HUES6 (cell line): ENCODE results near the gene MOCOS.

Experiments
- H3K27ac ChIP-seq: 2 replicates; pipeline ENCODE4 v1.7.0; 2013; ENCODE audit warnings: low read depth, mild to moderate bottlenecking, low read length, inconsistent platforms
- H3K27me3 ChIP-seq: 2 replicates; pipeline ENCODE4 v1.6.1; 2013; ENCODE audit warnings: low read length; ENCODE audit not compliant: control insufficient read depth, insufficient read depth
- H3K36me3 ChIP-seq: 2 replicates; pipeline ENCODE4 v1.6.1; 2013; ENCODE audit warnings: low read length; ENCODE audit not compliant: control insufficient read depth, insufficient read depth
- H3K4me1 ChIP-seq: 2 replicates; pipeline ENCODE4 v1.6.1; 2013; ENCODE audit warnings: low read length; ENCODE audit not compliant: control insufficient read depth, insufficient read depth
- H3K4me3 ChIP-seq: 2 replicates; pipeline ENCODE4 v1.5.1; 2013; ENCODE audit warnings: low read depth, low read length
- H3K9ac ChIP-seq: one replicate; pipeline ENCODE4 v1.6.1; 2013; ENCODE audit warnings: mild to moderate bottlenecking, low read length
- H3K9me3 ChIP-seq: 2 replicates; pipeline ENCODE4 v1.6.1; 2013; ENCODE audit warnings: low read depth, low read length; ENCODE audit not compliant: control insufficient read depth, insufficient read depth

MOCOS gene

DNA sequence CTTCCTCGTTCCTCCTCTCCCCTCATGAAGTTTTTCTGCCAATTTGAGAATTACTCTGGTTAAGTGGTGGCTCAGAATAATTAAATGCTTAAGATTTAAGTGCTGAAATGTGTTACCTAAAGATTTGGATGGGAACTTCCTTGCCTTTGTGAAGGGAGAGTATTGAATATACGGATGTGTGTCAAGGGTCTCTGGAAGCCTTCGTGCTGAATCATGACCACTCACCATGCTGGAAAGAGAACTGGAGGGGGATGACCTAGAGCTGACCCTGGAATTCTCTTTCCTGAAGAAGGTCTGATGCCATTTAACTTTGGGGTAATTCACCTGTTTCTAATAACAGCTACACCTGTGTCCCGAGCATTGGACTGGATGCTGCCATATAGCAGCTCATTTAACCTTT is 2.2 kb downstream of the MOCOS start:
- no peak overlapping the region for H3K27ac ChIP-seq
- no peak overlapping the region for H3K4me3 ChIP-seq
- H3K9ac ChIP-seq = no peak overlapping the region
- H3K4me1 ChIP-seq = peaks cover 18% of the 10 kb centered on the region
- no peaks in the 10 kb centered on the region; the same call in 1 of the 2 replicates for H3K36me3 ChIP-seq
- H3K27me3 ChIP-seq = peaks cover 53% of the 10 kb centered on the region
- H3K9me3 ChIP-seq = no peaks in the 10 kb centered on the region

DNA sequence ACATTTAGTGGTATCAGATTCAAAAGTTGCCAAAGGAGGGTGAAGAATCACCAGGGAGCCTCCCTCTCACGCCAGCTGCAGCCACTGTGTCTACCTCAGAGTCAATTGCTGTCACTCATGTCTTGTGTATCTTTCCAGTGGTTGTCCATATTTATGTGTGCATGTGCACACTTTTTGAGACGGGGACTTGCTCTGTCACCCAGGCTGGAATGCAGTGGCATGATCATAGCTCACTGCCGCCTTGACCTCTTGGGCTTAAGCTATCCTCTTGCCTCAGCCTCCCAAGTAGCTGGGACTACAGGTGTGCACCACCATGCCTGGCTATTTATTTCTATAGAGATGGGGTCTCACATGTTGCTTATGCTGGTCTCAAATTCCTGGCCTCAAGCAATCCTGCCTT is 4.0 kb downstream of the MOCOS start:
- Histone ChIP-seq H3K36me3 (no peaks in the 10 kb centered on the region; the same call in 1 of the 2 replicates), H3K4me1 (peaks cover 16% of the 10 kb centered on the region), H3K27me3 (peaks cover 35% of the 10 kb centered on the region), H3K9ac (no peak overlapping the region), H3K27ac (no peak overlapping the region), H3K4me3 (no peak overlapping the region), H3K9me3 (no peaks in the 10 kb centered on the region)

DNA sequence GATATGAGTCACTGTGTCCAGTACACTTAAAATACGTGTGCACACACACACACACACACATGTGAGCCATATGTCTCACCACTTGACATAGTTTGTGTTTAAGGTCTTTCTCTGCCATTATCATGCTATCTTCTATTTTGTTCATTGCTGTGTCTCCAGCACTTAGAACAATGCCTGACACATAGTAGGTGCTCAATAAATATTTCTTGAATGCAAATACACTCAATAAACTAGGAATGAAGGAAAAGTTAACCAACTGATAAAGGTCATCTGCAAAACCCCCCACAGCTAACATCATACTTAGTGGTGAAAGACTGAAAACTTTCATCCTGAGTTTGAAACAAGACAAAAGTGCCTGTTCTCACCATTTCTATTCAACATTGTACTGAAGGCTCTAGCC is 4.4 kb downstream of the MOCOS start:
- H3K27me3 ChIP-seq = peaks cover 31% of the 10 kb centered on the region
- H3K36me3 ChIP-seq = no peaks in the 10 kb centered on the region; the same call in 1 of the 2 replicates
- H3K9ac ChIP-seq = no peak overlapping the region
- H3K4me1 ChIP-seq = peaks cover 14% of the 10 kb centered on the region
- H3K27ac ChIP-seq = no peak overlapping the region
- H3K4me3 ChIP-seq = no peak overlapping the region
- no peaks in the 10 kb centered on the region for H3K9me3 ChIP-seq

DNA sequence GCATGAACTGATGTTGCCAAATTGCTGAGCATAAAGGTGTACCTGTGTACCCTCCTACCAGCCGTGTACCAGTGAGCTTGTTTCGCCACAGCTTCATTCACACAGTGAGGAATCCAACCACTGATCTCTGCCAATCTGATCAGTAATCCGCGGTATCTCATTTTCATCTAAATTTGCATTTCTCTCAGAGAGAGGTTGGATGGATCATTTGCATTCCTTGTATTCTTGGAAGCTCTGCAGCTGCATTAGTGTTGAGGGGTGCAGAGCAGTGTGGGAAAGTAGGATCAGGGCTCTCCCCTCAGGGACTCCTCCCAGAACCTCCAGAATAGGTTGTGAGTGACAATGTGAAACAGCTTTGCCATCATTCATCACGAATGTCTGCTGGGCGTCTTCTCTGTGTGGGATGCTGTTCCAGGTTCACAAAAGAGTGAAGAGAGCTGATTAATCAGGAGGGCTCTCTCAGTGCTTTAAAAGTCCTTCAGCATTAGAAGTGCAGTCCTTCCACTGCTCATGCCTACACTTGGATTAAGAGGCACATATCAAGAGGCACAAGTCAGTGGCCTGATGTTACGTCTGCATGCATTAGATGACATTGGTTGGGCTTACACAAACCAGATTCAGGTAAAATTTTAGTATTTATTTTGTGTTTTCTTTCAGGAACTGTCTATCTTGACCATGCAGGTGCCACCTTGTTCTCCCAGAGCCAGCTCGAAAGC is 7.5 kb downstream of the MOCOS start:
- no peak overlapping the region for H3K9ac ChIP-seq

DNA sequence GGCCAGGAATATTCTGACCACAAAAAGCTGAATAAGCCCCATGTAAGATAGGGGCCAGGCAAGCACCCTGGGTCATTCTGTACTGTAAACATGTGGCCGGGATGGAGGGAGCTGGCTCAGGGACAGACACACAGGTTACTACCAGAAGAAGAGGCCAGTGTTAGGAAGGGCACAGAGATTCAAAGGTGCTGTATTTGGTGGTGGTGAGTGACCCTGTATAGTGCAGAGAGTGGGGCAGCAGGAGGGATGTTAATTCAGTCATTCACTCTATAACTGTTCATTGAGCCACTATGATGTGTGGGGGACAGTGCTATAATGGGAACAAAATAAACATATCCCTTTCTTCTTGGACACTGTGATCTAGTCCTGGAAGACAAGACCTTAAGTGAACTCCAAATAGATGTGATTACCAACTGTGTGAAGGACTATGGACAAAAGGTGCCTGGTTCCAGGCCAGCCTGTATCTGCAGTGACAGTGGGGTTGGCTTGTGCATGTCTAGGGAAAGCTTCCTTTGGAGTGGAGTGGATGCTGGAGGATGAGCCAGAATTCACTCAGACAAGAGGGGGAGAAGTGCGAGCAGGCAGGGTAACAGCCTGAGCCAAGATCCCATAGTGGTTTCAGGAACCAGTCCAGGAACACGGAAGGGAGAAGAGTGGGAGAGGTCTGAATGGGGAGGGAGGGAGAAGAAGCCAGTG is 8.3 kb downstream of the MOCOS start:
- no peak overlapping the region for H3K4me3 ChIP-seq
- H3K27ac ChIP-seq = no peak overlapping the region
- H3K36me3 ChIP-seq = no peaks in the 10 kb centered on the region; the same call in 1 of the 2 replicates
- H3K27me3 ChIP-seq = no peaks in the 10 kb centered on the region
- no peaks in the 10 kb centered on the region for H3K9me3 ChIP-seq
- no peak overlapping the region for H3K9ac ChIP-seq
- H3K4me1 ChIP-seq = no peaks in the 10 kb centered on the region

More for the DNA sequence above, 7.5 kb downstream of the MOCOS start:
- Histone ChIP-seq H3K36me3 (no peaks in the 10 kb centered on the region; the same call in 1 of the 2 replicates), H3K9me3 (no peaks in the 10 kb centered on the region), H3K4me3 (no peak overlapping the region), H3K4me1 (no peaks in the 10 kb centered on the region), H3K27ac (no peak overlapping the region), H3K27me3 (peaks cover 2% of the 10 kb centered on the region; the same call in 1 of the 2 replicates)

DNA sequence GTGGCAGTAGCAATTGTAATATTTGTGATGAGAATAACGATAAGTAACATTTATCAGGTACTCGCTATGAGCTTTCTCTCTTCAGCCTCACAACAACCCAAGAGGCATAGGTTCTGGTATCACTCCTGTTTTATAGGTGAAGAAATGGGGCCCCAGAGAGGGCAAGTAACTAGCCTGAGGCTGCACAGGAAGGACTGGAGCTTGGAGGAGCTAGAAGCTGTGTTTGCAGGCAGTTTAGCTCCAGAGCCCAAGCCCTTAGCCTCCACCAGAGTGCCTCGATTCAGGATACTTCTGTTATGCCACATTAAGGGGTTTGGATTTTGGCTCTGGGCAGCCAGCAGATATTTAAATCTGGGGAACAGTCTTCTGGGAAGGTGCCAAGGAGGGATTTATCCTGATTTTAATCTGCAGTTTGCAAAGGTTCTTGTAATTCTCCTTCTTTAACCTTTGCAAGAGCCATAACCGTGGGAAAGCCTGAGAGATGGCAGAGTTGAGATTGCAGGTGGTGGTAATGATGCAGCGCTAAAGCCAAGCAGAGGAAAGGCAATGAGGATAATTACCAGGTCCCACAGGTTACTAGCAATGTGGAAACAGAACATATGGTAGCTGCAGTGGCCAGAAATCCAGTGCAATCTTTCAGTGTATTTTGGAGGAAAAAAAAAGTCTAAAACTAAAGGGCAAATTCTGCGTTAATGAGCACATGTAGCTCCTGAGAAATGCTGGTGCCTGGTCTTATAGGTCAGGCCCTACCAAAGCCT is 9.1 kb downstream of the MOCOS start:
- no peaks in the 10 kb centered on the region for H3K4me1 ChIP-seq
- no peaks in the 10 kb centered on the region for H3K27me3 ChIP-seq
- H3K9ac ChIP-seq = no peak overlapping the region
- no peaks in the 10 kb centered on the region for H3K9me3 ChIP-seq
- no peak overlapping the region for H3K27ac ChIP-seq
- H3K4me3 ChIP-seq = no peak overlapping the region
- no peaks in the 10 kb centered on the region; the same call in 1 of the 2 replicates for H3K36me3 ChIP-seq

DNA sequence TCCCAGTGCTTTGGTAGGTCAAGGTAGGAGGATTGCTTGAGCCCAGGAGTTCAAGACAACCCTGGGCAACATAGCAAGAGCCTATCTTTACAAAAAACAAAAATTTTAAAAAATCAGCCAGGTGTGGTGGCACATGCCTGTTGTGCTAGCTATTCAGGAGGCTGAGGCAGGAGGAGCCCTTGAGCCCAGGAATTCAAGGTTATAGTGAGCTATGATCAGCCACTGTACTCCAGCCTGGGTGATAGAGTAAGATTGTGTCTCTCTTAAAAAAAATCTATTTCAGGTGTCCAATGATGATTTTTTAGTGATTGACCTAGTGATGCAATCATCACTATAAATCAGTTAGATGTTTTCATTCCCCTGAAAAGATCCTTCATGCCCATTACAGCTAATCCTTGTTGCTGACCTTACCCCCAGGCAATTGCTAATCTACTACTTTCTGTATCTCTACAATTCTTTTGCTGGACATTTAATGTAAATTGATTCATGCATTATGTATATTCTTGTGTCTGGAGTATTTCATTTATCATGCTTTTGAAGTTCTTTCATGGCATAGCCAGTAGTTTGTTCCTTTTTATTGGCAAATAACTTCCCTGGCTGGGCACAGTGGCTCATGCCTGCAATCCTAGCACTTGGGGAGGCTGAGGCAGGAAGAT is 10.3 kb downstream of the MOCOS start:
- H3K4me1 ChIP-seq = no peaks in the 10 kb centered on the region
- H3K9me3 ChIP-seq = no peaks in the 10 kb centered on the region
- H3K36me3 ChIP-seq = no peaks in the 10 kb centered on the region
- no peak overlapping the region for H3K27ac ChIP-seq
- no peaks in the 10 kb centered on the region for H3K27me3 ChIP-seq
- no peak overlapping the region for H3K4me3 ChIP-seq
- H3K9ac ChIP-seq = no peak overlapping the region

DNA sequence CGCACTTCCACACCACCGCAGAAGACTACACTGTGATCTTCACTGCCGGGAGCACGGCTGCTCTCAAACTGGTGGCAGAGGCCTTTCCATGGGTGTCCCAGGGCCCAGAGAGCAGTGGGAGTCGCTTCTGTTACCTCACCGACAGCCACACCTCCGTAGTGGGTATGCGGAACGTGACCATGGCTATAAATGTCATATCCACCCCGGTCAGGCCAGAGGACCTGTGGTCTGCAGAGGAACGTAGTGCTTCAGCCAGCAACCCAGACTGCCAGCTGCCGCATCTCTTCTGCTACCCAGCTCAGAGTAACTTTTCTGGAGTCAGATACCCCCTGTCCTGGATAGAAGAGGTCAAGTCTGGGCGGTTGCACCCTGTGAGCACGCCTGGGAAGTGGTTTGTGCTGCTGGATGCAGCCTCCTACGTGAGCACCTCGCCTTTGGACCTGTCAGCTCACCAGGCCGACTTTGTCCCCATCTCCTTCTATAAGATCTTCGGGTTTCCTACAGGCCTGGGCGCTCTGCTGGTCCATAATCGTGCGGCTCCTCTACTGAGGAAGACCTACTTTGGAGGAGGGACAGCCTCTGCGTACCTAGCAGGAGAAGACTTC is 12.5 kb downstream of the MOCOS start:
- H3K27ac ChIP-seq = no peak overlapping the region

DNA sequence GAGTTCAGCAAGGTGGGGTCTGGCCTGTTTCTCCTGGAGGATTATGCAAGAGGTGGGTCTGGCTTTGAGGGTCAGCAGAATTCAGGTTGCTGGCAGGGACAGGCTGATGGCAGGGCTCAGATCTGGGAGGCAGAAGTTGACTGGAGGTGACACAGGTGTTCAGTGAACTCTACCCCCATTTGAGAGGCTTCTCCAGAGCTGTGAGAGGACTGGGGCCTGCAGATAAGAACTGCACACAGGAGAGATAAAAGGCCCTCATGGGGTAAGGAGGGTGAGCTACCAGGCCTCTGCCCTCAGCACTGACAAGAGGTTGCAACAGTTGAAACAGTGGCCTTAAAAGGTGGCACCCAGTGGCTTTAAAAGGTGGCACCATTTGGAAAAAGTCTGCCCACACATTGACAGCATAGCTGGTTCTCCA is 13.1 kb downstream of the MOCOS start:
- H3K4me1 ChIP-seq = no peaks in the 10 kb centered on the region
- H3K9ac ChIP-seq = no peak overlapping the region
- no peak overlapping the region for H3K4me3 ChIP-seq
- H3K27me3 ChIP-seq = no peaks in the 10 kb centered on the region
- no peaks in the 10 kb centered on the region for H3K9me3 ChIP-seq
- H3K27ac ChIP-seq = no peak overlapping the region
- H3K36me3 ChIP-seq = no peaks in the 10 kb centered on the region

More for the DNA sequence above, 12.5 kb downstream of the MOCOS start:
- Histone ChIP-seq H3K36me3 (no peaks in the 10 kb centered on the region), H3K4me3 (no peak overlapping the region), H3K9ac (no peak overlapping the region), H3K4me1 (no peaks in the 10 kb centered on the region), H3K27me3 (no peaks in the 10 kb centered on the region), H3K9me3 (no peaks in the 10 kb centered on the region)

DNA sequence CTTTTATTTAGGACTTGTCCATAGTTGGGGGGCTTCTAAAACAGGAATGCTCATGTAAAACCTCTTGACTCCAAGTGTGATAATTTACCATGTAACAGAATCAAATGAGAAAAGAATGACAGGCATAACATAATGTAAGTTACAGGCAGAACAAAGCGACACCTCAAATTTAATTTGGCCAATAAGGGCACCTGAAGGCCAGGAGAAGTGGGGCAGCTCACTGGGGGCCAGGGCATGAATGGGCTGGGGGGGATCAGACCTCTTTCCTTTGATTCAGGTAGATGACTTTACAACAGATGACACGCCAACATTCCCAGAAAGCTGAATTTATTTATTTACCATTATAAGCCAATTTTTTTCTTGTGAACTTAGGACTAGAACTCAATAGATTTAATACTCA is 14.5 kb downstream of the MOCOS start:
- Histone ChIP-seq H3K4me3 (no peak overlapping the region), H3K27me3 (no peaks in the 10 kb centered on the region), H3K9ac (no peak overlapping the region), H3K27ac (no peak overlapping the region), H3K4me1 (no peaks in the 10 kb centered on the region), H3K9me3 (no peaks in the 10 kb centered on the region), H3K36me3 (no peaks in the 10 kb centered on the region)
